ENCODE data around the gene ELL.
"Not testable (repeated sequence)": the region's sequence is repeated elsewhere in the genome, so short reads cannot be mapped to it uniquely, and the experiment has no call there.

Gene ELL

GRCh38 chr19:18419195-18419698, 102.6 kb downstream of the ELL start, which contains the start of gene SSBP4:
Gene SSBP4 (plus strand): TSS chr19:18419398. CDS start chr19:18419649, 251 bp downstream.
- DNase-seq, result peak; percentile 87

- DNase-seq, result no peak
Observed at GRCh38 chr19:18418483-18419194, 103.2 kb downstream of the ELL start.

DNA sequence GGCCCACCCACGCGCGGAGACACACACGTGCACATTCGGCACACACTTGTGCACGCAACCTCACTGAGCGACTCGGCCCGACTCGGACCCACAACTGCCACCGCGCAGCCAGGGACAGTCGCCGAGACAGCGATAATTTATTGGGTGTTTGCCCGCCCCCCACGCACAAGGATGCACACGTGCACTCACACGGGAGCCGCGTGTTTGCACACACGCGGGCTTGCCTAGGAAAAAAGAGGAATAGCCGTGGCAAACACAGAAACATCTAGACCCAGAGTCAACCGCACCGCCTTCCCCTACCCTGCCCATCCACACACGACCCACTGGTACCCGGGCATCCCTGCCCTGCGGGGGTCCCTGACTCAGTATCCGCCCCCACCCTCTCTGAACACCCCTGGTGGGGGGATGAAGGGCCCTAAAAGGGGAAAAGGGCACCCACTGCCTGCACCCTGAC, 103.8 kb downstream of the ELL start:
- no peak for DNase-seq

- peak; percentile 93 for DNase-seq
Observed at GRCh38 chr19:18417250-18418028, 104.4 kb downstream of the ELL start.

DNA sequence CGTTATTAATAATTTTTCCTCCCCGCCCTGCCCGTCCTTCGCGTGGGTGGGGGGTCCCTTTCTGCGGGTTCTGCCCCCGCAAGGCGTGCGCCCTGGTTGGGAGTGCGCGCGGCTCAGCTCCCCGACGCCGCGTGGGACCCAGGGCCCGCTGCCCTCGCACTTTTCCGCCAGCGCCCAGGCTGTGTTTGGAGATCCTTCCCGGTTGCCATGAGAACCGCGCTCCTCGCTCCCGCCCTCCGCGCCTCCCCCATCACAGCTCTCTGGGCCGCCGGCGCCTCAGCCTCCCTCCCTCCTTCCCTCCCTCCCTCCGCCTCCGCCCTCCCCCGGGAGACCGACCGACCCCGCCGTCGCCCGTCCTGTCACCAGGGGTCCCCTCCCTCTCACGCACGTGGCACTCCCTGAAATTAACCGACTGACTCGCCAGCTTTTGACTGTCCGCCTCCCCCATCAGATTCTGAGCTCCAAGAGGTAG, 105.1 kb downstream of the ELL start:
- DNase-seq, result peak; percentile 97

- peak; percentile 90 for DNase-seq
Observed at GRCh38 chr19:18415178-18415867, 106.5 kb downstream of the ELL start.

- DNase-seq, result no peak
Observed at GRCh38 chr19:18414504-18415177, 107.2 kb downstream of the ELL start.

- DNase-seq, result no peak
Observed at GRCh38 chr19:18412610-18413239, 109.1 kb downstream of the ELL start.

DNA sequence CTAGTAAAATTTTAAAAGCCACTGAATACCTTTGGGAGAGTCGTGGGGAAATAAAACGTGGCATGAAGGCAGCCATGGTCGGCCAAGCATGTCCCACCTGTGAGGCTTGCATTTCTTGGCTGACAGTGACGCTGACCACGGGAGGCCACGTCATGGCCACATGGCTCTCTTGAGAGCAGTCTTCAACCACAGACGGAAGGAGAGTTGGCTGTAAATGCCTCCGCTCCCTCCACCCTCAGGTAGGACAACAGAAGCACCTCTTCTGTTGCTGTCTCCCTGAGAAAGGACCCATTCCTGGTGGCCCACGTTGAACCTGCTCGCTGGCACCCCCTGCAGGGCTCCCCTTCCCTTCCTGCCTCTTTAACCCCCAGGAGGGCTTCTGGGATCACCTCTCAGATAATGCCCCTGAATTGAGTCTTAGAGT, 113.8 kb downstream of the ELL start:
- no peak for DNase-seq

- no peak for DNase-seq
Observed at GRCh38 chr19:18406749-18407148, 115.1 kb downstream of the ELL start.

- not testable (repeated sequence) for DNase-seq
Observed at GRCh38 chr19:18405754-18406153, 116.1 kb downstream of the ELL start.

GRCh38 chr19:18402455-18403248, 119.2 kb downstream of the ELL start:
- DNase-seq, result not testable (repeated sequence)

- peak; percentile 88 for DNase-seq
Observed at GRCh38 chr19:18401580-18402112, 120.2 kb downstream of the ELL start.

- no peak for DNase-seq
Observed at GRCh38 chr19:18399008-18399407, 122.9 kb downstream of the ELL start.

- DNase-seq, result peak; percentile 67
Observed at GRCh38 chr19:18397242-18398202, 124.3 kb downstream of the ELL start, which contains the start of gene LRRC25. Gene LRRC25 (minus strand): TSS chr19:18397622. CDS start chr19:18396963, 659 bp downstream.

DNA sequence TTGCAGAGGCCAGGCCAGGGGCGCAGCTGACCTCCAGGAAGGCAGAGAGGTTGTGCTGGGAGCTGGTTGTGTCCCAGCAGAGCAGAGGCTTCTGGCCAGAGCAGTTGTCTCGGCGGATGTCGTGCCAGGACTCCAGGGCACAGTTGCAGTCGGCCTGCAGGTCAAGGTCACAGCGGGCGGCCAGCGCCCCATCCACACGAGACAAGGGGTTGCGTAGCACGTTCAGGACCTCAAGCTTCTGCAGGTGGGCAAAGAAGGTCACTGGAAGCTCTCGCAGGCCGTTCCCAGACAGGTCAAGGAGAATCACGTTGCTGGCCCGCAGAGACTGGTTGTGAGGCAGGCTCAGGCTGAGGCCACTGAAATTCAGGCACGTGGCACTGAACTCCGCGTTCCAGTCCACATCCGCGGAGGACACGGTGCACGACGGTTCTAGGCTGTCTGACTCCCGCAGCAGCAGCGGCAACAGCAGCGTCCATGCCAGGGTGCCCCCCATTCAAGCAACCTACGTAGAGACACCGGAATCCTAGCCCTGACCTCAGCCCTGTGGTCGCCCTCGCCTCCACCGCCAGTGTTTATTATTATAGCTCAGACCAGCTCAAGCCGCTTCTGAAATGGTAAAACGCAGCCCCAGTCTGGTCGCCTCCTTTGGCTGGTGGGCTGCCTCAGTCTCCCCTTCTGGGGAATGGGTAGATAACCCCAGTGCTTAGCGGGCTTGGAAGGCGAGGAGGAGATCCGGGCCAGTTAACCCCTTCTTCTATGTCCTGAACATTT, 125.2 kb downstream of the ELL start:
- no peak for DNase-seq

DNA sequence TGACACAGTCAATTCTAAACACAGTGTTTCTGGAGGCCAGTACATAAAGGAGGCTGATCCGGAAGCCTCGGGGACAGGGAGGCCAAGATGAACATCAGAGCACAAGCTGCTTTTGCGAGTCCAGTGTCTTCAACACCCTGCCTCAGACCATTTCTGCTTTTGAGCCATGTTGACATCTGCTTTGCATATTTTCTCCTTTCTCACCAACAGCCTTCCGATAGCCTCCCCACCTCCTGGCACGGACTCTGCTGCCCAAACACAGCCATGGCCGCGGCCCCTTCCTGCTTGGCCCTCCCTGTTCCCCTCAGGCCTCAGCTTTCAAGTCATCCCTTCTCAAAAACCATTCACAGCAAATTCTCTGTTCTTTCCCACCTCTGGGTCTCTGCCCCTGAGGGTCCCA, 128.0 kb downstream of the ELL start:
- peak; percentile 45 for DNase-seq

DNA sequence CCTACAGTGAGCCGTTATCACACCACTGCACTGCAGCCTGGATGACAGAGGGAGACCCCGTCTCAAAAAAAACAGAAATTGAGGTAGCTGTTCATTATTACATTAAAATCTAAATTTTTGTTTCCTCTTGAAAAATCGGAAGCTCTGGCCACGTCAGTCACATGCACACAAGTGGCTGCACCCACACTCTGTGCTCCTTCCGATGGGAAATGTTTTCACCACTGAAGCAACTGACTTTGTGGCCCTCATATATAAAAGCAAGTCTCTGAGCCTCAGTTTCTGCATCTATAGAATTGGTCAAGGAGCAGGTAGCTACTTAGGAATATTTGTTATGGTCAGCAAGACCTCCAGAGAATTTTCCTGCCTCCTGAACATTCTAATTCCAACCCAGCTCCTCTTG, 128.9 kb downstream of the ELL start:
- DNase-seq, result no peak
